Stimulated activated CD4-positive, alpha-beta T cell treated with anti-CD3 and anti-CD28 coated beads, Interleukin-2, amount 100 ng/mL, for 4 hours (primary cell): Measurements from ENCODE around the gene YTHDF1.
"Not testable (repeated sequence)": the region's sequence is repeated elsewhere in the genome, so short reads cannot be mapped to it uniquely, and the experiment has no call there.

ENCODE experiments used
- DNase-seq: peaks from one replicate; pipeline ENCODE4 v3.0.0-alpha.2; 2020; ENCODE audit warnings: low read depth

YTHDF1 gene

DNA sequence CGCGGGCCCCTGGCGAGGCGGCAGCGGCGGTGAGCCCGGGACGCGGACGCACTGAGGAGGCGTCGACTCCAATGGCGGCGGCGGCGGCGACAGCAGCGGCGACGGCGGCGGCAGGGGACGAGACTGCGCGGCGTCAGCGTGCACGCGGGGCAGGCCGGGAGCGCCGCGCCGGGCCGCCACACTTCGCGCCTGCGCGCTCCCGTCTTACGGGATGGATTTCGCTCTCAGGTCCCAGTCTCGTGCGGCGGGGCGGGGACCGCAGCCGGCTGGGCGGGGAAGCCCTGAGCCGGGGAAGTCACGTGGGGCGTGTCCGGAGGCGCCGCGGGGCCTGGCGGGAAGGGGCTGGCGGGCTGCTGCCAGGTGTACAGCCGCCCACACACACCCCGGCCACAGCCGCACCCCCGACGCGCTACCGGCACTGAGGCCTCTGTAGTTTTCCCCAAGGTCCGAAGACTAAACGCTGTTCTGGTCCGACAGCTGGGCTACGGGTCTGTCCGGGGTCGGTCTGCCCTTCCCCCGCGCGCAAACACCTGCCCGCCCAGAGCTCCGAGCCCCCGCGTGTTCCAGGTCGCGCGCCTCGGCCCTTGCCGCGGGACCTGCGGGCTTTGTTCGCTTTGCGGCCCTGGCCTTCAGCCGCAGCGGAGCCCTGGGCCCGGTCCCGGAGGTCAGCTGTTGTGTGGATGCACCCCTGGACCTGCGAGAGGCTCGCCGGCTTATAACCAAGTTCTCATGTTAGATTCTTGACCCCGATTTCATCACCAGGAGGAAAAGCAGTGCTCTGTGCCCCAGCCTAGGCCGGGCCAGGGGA, at the start of gene YTHDF1:
Gene YTHDF1 (minus strand): TSS at position 91 of the 808 bp plus-strand sequence. CDS start 239 bp downstream, outside the sequence.
- DNase-seq = peak; percentile 94

GRCh38 chr20:63264519-63264918, 48.6 kb upstream of the YTHDF1 start:
- no peak for DNase-seq

DNA sequence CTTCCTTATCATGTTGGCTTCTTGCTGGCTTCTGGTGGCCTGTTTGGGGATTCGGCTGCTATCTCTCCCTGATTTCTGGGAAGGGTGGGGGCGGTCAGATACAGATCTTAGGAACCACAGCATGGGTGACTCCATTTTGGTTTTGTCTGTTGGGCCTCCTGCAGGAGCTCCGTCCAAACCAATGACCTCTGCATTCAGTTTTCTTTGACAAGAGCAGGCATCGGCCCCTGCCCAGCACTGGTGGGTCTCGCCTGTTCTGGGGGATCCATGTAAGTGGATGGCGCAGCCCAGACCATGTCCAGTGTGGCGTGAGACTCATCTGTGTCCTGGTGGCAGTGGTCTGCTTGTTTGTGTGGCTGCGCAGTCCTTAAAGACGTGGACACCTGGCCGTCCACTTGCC, 48.1 kb upstream of the YTHDF1 start:
- no peak for DNase-seq

- no peak for DNase-seq
These were observed 46.9 kb upstream of the YTHDF1 start for GRCh38 chr20:63262836-63263235.

- DNase-seq = no peak
These were observed 46.0 kb upstream of the YTHDF1 start for GRCh38 chr20:63261795-63262528.

DNA sequence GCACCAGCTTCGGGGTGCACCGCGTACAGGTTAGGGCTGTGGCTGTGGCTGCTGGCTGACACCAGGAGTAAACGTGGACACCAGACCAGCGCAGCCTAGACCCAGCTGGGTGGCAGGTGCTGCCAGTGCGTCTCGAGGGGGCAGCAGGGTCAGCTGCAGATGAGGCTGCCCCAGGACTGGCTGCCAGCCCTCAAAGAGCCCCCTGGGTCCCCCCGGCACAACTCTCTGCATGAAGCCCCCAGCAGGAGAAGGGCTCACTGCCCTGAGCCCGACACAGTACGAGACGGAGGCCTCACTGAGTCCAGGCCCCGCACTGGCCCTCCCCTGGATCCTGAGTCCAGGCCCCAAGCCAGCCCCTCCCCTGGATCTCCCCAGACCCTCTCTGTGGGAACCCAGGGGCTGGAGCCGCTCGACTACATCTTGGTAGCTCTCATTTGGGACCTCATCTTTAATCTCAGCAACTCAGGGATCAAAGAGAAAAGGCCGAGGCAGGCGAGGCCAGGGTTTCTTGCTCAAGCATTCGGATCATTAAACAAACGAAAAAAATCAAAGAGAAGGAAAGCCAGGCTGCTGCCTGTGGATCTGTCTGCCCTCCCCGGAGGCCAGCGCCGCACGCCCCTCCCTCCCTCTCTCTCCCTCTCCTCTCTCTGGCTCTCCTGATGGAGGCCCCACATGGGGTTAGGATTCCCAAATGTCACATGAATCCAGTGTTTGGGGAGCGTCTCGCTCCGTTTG, 45.3 kb upstream of the YTHDF1 start:
- no peak for DNase-seq

DNA sequence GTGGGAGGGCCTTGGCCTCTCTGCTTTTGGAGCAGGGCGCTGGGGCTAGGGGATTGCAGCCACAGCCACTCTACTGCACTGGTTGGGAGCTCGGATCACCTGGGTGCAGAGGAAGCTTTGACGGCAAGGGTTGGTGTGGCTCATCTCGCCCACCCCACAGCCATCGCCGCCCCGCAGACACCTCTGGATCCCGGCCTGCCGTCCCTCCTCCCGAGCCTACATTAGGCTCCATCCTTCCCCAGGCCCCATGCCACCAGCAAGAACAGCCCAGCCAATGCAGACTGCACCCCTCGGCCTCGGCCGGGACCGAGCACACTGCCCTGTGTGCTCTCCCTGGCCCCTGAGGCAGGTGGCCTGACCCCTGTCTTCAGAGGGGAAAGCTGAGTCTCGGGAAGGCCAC, 44.6 kb upstream of the YTHDF1 start:
- no peak for DNase-seq

- no peak for DNase-seq
These were observed 44.0 kb upstream of the YTHDF1 start for GRCh38 chr20:63259734-63260460.

DNA sequence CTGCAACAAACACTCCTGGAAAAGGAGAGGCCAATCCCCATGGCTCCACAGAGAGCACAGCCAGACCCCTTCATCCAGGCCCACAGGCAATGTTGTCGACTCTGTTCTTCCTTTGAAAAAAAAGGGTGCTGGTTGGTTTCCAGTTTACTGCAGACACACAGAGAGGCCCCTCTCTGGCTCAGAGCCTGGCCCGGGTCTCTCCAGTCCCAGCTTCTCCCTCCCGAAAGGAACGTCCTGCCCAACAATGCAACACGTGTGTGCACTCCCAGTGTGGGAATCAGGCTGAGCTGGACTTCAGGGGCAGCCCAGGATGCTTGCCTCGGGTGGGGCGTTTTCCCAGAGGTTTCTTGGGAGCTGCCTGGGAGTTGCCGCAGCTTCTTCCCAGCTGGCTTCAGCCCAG, 42.9 kb upstream of the YTHDF1 start:
- no peak for DNase-seq

GRCh38 chr20:63257629-63258028, 41.7 kb upstream of the YTHDF1 start:
- no peak for DNase-seq

DNA sequence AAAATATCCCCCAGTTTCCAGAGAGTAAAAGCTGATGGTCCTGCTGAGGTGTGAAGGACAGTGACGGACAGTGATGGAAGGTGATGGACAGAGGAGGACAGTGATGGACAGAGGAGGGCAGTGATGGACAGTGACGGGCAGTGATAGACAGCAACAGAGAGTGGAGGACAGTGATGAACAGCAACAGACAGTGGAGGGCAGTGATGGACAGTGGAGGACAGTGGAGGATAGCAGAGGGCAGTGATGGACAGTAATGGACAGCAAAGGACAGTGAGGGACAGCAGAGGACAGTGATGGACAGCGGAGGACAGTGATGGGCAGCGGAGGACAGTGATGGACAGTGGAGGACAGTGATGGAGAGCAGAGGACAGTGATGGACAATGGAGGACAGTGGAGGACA, 41.0 kb upstream of the YTHDF1 start:
- no peak for DNase-seq

- DNase-seq = no peak
These were observed 40.2 kb upstream of the YTHDF1 start for GRCh38 chr20:63255931-63256704.

GRCh38 chr20:63254606-63255384, 38.9 kb upstream of the YTHDF1 start:
- no peak for DNase-seq

GRCh38 chr20:63254232-63254605, 38.3 kb upstream of the YTHDF1 start, which contains the start of gene NKAIN4:
TSS of gene NKAIN4 (minus strand) at chr20:63254463. CDS start at chr20:63254450, 13 bp downstream.
- DNase-seq = no peak

DNA sequence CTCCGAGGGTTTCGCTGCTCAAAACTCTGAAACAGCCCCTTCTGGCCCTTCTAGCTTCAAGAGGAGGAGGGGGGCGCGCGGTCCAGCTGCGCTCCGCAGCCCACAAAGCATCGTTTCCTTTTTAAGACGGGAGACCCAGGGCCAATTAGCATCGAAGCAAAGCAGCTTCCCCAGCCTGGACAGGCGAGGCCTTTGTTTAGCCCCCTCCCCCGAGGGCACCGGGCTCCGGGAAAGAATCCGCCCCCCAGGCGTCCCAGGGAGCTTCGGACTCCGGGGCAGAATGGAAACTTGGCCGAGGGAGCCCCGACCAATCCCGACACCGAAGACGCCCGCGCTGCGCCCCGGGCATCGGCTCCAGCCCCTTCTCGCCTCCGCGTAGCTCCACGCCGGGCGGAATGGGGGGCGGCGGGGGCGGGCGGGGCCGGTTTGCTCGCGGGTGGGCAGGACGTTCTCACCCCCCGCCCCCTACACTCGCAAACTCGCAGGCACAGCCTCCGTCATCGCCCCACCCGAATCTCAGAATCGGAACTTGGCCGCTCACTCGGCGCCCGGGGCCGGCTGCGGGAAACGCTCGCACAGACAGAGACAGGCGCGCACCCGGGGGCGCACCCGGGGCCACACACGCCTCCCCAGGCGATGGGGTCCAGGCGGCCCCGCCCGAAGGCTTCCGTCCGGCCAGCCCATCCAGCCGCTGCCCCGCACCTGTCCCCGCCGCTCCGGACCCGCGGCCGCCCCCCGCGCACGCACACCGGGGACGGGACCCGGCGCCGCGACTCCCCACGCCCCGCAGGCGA, 37.7 kb upstream of the YTHDF1 start:
- no peak for DNase-seq

- no peak for DNase-seq
These were observed 37.1 kb upstream of the YTHDF1 start for GRCh38 chr20:63253065-63253437.

- DNase-seq = no peak
These were observed 36.4 kb upstream of the YTHDF1 start for GRCh38 chr20:63252284-63252711.

DNA sequence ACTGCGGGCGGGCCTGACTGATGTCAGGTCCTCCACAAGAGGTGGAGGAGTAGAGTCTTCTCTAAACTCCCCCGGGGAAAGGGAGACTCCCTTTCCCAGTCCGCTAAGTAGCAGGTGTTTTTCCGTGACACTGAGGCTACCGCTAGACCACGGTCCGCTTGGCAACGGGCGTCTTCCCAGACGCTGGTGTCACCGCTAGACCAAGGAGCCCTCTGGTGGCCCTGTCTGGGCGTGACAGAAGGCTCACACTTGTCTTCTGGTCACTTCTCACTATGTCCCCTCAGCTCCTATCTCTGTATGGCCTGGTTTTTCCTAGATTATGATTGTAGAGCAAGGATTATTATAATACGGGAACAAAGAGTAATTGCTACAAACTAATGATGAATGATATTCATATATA, 35.4 kb upstream of the YTHDF1 start:
- DNase-seq = not testable (repeated sequence)

GRCh38 chr20:63249891-63250290, 34.0 kb upstream of the YTHDF1 start:
- DNase-seq = no peak
